WI38 (cell line): ENCODE measurements around the gene TLCD5.

Experiments
- H3K4me3 ChIP-seq: 2 replicates; pipeline ENCODE4 v1.5.1; 2011; ENCODE audit warnings: low read depth, mild to moderate bottlenecking, control low read depth, low read length
- CTCF ChIP-seq: IDR thresholded peaks from 2 replicates; pipeline ENCODE4 v1.5.1; 2012; ENCODE audit warnings: low read depth, mild to moderate bottlenecking, control low read depth, low read length

TLCD5 gene

DNA sequence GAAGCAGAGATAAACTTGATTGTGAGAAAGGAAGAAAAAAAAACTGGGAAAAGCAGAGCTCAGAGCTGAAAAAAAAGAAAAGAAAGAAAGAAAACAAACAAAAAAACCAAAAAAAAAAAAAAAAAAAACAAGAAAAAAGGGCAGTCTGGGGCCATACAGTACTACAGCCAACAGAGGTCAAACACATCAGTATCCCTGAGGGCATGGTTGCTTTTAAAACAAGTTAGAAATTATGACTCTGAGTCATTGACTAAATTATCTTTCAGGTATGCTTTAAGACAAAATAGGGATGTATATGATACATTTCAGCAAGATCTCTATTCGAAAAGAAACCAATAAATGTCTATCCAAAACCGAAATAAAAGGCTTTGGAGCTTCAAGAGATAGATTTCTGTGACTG is 37.1 kb upstream of the TLCD5 start:
- TF ChIP-seq CTCF: no peak
- H3K4me3 ChIP-seq: no peak overlapping the region

- TF ChIP-seq CTCF: no peak
- H3K4me3 ChIP-seq: no peak overlapping the region
Observed at GRCh38 chr11:120289426-120289825, 35.7 kb upstream of the TLCD5 start.

GRCh38 chr11:120290956-120291355 is 34.1 kb upstream of the TLCD5 start:
- TF ChIP-seq CTCF: no peak
- H3K4me3 ChIP-seq: no peak overlapping the region

- no peak for TF ChIP-seq CTCF
- H3K4me3 ChIP-seq: no peak overlapping the region
Observed at GRCh38 chr11:120293038-120293800, 31.9 kb upstream of the TLCD5 start.

DNA sequence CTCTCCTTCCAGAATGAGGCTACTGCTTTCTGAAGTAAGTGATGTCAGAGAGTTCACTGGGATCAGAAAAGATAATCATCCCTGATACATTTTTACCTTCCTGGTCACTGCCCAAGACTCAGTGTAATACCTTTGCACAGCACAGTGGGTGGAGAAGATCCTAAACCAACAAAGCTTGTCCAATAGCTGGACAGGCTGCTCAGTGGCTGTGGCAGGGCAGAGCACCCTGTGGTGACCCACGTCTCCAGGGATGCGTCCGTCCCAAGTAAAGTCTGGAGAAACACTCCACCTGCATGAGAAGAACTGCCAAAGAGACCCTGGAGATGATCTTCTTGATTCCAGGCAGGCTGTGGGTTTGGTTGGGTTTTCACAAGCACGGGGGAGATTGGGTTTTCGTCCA is 31.0 kb upstream of the TLCD5 start:
- H3K4me3 ChIP-seq: no peak overlapping the region
- no peak for TF ChIP-seq CTCF

DNA sequence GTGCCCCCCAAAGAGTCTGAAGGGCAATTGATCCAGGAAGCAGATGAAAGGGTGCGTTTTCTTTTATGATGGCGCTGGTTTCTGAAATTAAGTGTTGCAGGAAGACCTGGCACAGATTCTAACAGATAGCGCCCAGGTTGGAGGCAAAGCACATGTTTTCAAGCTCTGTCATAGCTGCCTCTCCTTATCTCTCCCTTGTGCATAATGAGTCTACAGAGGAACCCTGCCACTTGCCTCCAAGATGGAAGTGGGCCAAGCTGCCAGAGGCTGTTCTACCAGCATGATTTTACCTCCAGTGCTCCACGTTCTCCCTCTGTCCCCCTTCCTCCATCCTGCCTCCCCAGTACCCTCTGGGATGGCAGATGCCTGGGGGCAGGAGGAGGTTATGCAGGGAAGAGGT is 30.0 kb upstream of the TLCD5 start:
- TF ChIP-seq CTCF: no peak
- H3K4me3 ChIP-seq: no peak overlapping the region

DNA sequence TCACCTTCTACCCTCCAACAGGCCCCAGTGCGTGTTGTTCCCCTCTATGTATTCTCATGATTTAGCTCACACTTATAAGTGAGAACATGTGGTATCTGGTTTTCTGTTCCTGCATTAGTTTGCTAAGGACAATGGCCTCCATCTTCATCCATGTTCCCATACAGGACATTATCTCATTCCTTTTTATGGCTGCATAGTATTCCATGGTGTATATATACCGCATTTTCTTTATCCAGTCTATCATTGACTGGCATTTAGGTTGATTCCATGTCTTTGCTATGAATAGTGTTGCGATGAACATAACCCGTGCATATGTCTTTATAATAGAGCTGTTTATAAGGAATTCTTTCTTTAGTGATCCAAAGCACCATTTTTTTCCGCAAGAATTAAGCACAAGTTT is 28.5 kb upstream of the TLCD5 start:
- TF ChIP-seq CTCF: no peak
- no peak overlapping the region for H3K4me3 ChIP-seq
